Measurements from ENCODE around the gene AP1AR. TPM values are rescaled to one million over a fixed set of nuclear protein-coding genes. Genes with fewer than 3 reads are reported as not detected.

Gene AP1AR
- total RNA-seq, 1 experiment from 2014 or later: 35.3 TPM

Other genes starting within 250 kb of the AP1AR start
- gene FAM241A, start 86.3 kb upstream of the AP1AR start, total RNA-seq (2014; rRNA removed; shearing (Covaris generic)): 1.4 and 2.1 TPM in 2 replicates
- gene TIFA, start 54.1 kb downstream of the AP1AR start, total RNA-seq (2014; rRNA removed; shearing (Covaris generic)): 22.3 and 39.4 TPM in 2 replicates
- gene ALPK1, start 65.6 kb downstream of the AP1AR start, total RNA-seq (2014; rRNA removed; shearing (Covaris generic)): 7.0 and 9.6 TPM in 2 replicates

All from SJSA1 (cell line).